PC-3 (cell line): ENCODE measurements around the gene YIPF4. TPM values are rescaled to one million over a fixed set of nuclear protein-coding genes. Genes with fewer than 3 reads are reported as not detected.
"Not testable (repeated sequence)": the region's sequence is repeated elsewhere in the genome, so short reads cannot be mapped to it uniquely, and the experiment has no call there.

Source experiments
- ATAC-seq: fragments of 200-7000 bp; cut with Tn5 transposase; 2 replicates; pipeline ENCODE4 v1.9.1; 2020; ENCODE audit warnings: mild to moderate bottlenecking, moderate library complexity
- BruUV-seq: library from RNA; stranded (reverse); fragments of 400-500 nt; replicated peaks from 2 replicates; lab custom pipeline; 2021; lab: Mats Ljungman, UMichigan
- CTCF ChIA-PET: fragments of 300-600 bp; sonication (Branson Sonifier 250); formaldehyde crosslinking; loops from one replicate; lab custom pipeline; 2022; ENCODE audit warnings: antibody characterized with exemption; lab: Charles Lee
- POLR2A ChIA-PET: fragments of 300-600 bp; sonication (Branson Sonifier 250); formaldehyde crosslinking; loops from one replicate; lab custom pipeline; 2022; ENCODE audit warnings: antibody characterized with exemption; ENCODE audit not compliant: unreplicated experiment; lab: Charles Lee
- DNase-seq: peaks from one replicate; pipeline ENCODE4 v3.0.0-alpha.2; 2015
- H2AFZ ChIP-seq: fragments of 300-600 bp; sonication (generic); 2 replicates; pipeline ENCODE4 v1.6.0; 2016; ENCODE audit warnings: antibody characterized with exemption, low read length
- H3F3A ChIP-seq: fragments of 300-600 bp; sonication (generic); one replicate; pipeline ENCODE4 v1.6.0; 2017; ENCODE audit warnings: antibody characterized with exemption, low read length, control low read depth, mild to moderate bottlenecking; ENCODE audit not compliant: unreplicated experiment
- H3K27ac ChIP-seq: fragments of 300-600 bp; sonication (generic); 2 replicates; pipeline ENCODE4 v1.5.1; 2016; ENCODE audit warnings: mild to moderate bottlenecking, low read length
- H3K27me3 ChIP-seq: fragments of 300-600 bp; sonication (generic); 2 replicates; pipeline ENCODE4 v1.6.1; 2016; ENCODE audit warnings: low read length, mixed read lengths
- H3K36me3 ChIP-seq: fragments of 300-600 bp; sonication (generic); 2 replicates; pipeline ENCODE4 v1.6.1; 2016; ENCODE audit warnings: low read depth, mixed run types, low read length, mixed read lengths
- H3K4me1 ChIP-seq: fragments of 300-600 bp; sonication (generic); 2 replicates; pipeline ENCODE4 v1.5.1; 2016; ENCODE audit warnings: low read length; ENCODE audit not compliant: insufficient read depth
- H3K4me2 ChIP-seq: fragments of 300-600 bp; sonication (generic); 2 replicates; pipeline ENCODE4 v1.6.0; 2016; ENCODE audit warnings: low read length
- H3K4me3 ChIP-seq: fragments of 300-600 bp; sonication (generic); 2 replicates; pipeline ENCODE4 v1.5.1; 2016; ENCODE audit warnings: mild to moderate bottlenecking, low read length, mixed read lengths
- H3K79me2 ChIP-seq: fragments of 300-600 bp; sonication (generic); 2 replicates; pipeline ENCODE4 v1.6.1; 2017; ENCODE audit warnings: low read length, mixed read lengths
- H3K9ac ChIP-seq: fragments of 300-600 bp; sonication (generic); 2 replicates; pipeline ENCODE4 v1.6.0; 2016; ENCODE audit warnings: mild to moderate bottlenecking, low read length
- H3K9me2 ChIP-seq: fragments of 300-600 bp; sonication (generic); replicated peaks from 2 replicates; pipeline ENCODE4 v1.6.1; 2016; ENCODE audit warnings: mixed run types, low read length, mixed read lengths
- H3K9me3 ChIP-seq: fragments of 300-600 bp; sonication (generic); 2 replicates; pipeline ENCODE4 v1.6.1; 2016; ENCODE audit warnings: low read length, mixed read lengths
- H4K20me1 ChIP-seq: fragments of 300-600 bp; sonication (generic); 2 replicates; pipeline ENCODE4 v1.6.1; 2016; ENCODE audit warnings: low read length, mixed read lengths
- EZH2 ChIP-seq: fragments of 300-600 bp; sonication (generic); IDR thresholded peaks from one replicate; pipeline ENCODE4 v1.6.1; 2017; ENCODE audit warnings: antibody characterized with exemption, mild to moderate bottlenecking, low read length; ENCODE audit not compliant: unreplicated experiment
- EZH2phosphoT487 ChIP-seq: fragments of 300-600 bp; sonication (generic); IDR thresholded peaks from 2 replicates; pipeline ENCODE4 v1.6.1; 2018; ENCODE audit warnings: mild to moderate bottlenecking, antibody characterized with exemption, low read length, borderline replicate concordance
- intact Hi-C: fragments of 100-400 bp; cut with micrococcal nuclease; formaldehyde crosslinking; loops from 2 replicates; pipeline ENCODE4 v1.9.0; 2023
- total RNA-seq: library from RNA; depleted of rRNA; stranded (reverse); fragments of >200 nt; gene quantifications from 2 replicates; pipeline ENCODE4 v1.2.3, GENCODE V29; 2014
- TF ChIP-seq, protein P1 (sequence below): fragments of 300-600 bp; sonication (generic); conservative IDR thresholded peaks from 2 replicates; pipeline ENCODE4 v1.5.1; 2017; ENCODE audit warnings: antibody characterized with exemption, low read depth, mild to moderate bottlenecking, low read length

Gene YIPF4
- total RNA-seq, 1 experiment from 2014 or later = 13.1 TPM

DNA sequence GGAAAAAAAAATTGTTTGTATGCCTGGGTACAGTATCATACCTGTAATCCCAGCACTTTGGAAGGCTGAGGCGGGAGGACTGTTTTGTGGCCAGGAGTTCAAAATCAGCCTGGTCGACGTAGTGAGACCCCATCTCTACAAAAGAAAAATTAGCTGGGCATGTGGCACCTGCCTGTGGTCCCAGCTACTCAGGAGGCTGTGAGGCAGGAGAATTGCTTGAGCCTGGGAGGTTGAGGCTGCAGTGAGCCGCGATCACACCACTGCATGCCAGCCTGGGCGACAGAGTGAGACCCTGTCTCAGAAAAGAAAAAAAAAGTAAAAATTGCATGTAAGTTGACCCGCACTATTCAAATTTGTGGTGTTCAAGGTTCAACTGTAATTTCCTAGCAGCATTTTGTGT, 32.9 kb downstream of the YIPF4 start:
- no TSS peak for BruUV-seq
- CTCF ChIA-PET = no interaction called here

DNA sequence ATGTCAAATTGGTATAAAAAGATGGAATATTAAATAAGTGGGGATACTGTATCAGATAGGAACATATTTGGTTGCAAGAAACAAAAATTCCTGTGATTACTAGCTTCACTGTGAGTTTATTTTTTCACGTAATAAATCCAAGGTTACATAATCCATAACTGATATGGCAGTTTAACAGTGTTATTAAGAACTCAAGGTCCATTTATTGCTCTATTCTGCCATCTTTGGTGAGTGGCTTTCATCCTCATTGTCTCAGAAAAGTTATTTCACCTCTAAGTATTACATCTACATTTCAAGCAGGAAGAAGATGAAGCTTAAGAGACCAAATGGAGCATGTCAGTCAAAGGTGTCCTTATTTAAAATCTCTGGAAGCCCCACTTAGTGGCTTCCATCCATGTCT, 37.2 kb downstream of the YIPF4 start:
- Histone ChIP-seq H3F3A (no peaks in the 10 kb centered on the region), H3K9me2 (no peaks in the 10 kb centered on the region), H3K79me2 (no peaks in the 10 kb centered on the region), H3K36me3 (no peaks in the 10 kb centered on the region), H2AFZ (no peak overlapping the region), H3K27me3 (no peaks in the 10 kb centered on the region), H3K9ac (no peak overlapping the region), H3K4me3 (no peak overlapping the region), H3K27ac (no peak overlapping the region), H3K4me1 (no peaks in the 10 kb centered on the region), H4K20me1 (no peaks in the 10 kb centered on the region), H3K9me3 (no peaks in the 10 kb centered on the region), H3K4me2 (no peak overlapping the region)
- ChIA-PET CTCF (no interaction called here), POLR2A (no interaction called here)
- BruUV-seq = no TSS peak
- ATAC-seq = no peak
- no peak for DNase-seq
- TF ChIP-seq, protein P1, sequence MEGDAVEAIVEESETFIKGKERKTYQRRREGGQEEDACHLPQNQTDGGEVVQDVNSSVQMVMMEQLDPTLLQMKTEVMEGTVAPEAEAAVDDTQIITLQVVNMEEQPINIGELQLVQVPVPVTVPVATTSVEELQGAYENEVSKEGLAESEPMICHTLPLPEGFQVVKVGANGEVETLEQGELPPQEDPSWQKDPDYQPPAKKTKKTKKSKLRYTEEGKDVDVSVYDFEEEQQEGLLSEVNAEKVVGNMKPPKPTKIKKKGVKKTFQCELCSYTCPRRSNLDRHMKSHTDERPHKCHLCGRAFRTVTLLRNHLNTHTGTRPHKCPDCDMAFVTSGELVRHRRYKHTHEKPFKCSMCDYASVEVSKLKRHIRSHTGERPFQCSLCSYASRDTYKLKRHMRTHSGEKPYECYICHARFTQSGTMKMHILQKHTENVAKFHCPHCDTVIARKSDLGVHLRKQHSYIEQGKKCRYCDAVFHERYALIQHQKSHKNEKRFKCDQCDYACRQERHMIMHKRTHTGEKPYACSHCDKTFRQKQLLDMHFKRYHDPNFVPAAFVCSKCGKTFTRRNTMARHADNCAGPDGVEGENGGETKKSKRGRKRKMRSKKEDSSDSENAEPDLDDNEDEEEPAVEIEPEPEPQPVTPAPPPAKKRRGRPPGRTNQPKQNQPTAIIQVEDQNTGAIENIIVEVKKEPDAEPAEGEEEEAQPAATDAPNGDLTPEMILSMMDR = no peak
- TF ChIP-seq EZH2 = no peak
- no peak for TF ChIP-seq EZH2phosphoT487
- intact Hi-C loops = no loop called here

More for the DNA sequence above, 32.9 kb downstream of the YIPF4 start:
- Histone ChIP-seq H3K79me2 (no peaks in the 10 kb centered on the region), H3K27me3 (no peaks in the 10 kb centered on the region), H4K20me1 (no peaks in the 10 kb centered on the region), H3F3A (no peaks in the 10 kb centered on the region), H3K9me2 (no peaks in the 10 kb centered on the region), H3K9ac (no peak overlapping the region), H3K9me3 (no peaks in the 10 kb centered on the region), H3K4me1 (no peaks in the 10 kb centered on the region), H3K36me3 (no peaks in the 10 kb centered on the region; the same call in 1 of the 2 replicates), H3K27ac (no peak overlapping the region), H3K4me3 (no peak overlapping the region), H3K4me2 (no peak overlapping the region), H2AFZ (no peak overlapping the region)
- intact Hi-C loops = no loop called here
- TF ChIP-seq EZH2 = no peak
- TF ChIP-seq, protein P1 = no peak
- TF ChIP-seq EZH2phosphoT487 = no peak
- POLR2A ChIA-PET = interaction anchor here (0.6 kb wide), 1 partner anchor 32 kb away, joined by 3 read pairs; no protein-coding TSS in a partner anchor
- ATAC-seq (no peak), DNase-seq (no peak)

DNA sequence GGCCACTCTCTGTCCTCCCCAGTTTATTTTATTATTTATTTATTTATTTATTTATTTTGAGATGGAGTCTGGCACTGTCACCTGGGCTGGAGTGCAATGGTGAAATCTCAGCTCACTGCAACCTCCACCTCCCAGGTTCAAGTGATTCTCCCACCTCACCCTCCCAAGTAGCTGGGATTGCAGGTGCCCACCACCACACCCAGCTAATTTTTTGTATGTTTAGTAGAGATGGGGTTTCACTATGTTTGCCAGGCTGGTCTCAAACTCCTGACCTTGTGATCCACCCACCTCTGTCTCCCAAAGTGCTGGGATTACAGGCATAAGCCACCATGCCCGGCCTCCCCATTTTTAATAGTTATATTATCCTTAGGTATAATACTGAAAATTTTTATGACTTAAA, 51.0 kb downstream of the YIPF4 start:
- H3K4me3 ChIP-seq, H4K20me1 ChIP-seq, H3K9ac ChIP-seq, ATAC-seq, H3K27me3 ChIP-seq, BruUV-seq, H3K27ac ChIP-seq, H3K4me1 ChIP-seq, H3K9me2 ChIP-seq, H3K79me2 ChIP-seq, H3K9me3 ChIP-seq, intact Hi-C loops, CTCF ChIA-PET, DNase-seq, H3K36me3 ChIP-seq, H3K4me2 ChIP-seq, H2AFZ ChIP-seq, H3F3A ChIP-seq: not testable (repeated sequence)
- POLR2A ChIA-PET = interaction anchor here (0.6 kb wide), 1 partner anchor 39 kb away, joined by 3 read pairs; no protein-coding TSS in a partner anchor

- H3K4me3 ChIP-seq, H2AFZ ChIP-seq, intact Hi-C loops, H3K9me2 ChIP-seq, H4K20me1 ChIP-seq, H3K27ac ChIP-seq, H3K79me2 ChIP-seq, CTCF ChIA-PET, H3K27me3 ChIP-seq, H3K9ac ChIP-seq, H3K4me2 ChIP-seq, H3F3A ChIP-seq, H3K4me1 ChIP-seq, H3K9me3 ChIP-seq, BruUV-seq, H3K36me3 ChIP-seq: not testable (repeated sequence)
- POLR2A ChIA-PET = interaction anchor here (0.6 to 0.7 kb wide), 2 partner anchors 40 to 402 kb away, joined by 3 to 4 read pairs; no protein-coding TSS in a partner anchor
- peak; percentile 5 for DNase-seq
- peak; percentile 85 for ATAC-seq
These were observed 51.7 kb downstream of the YIPF4 start for GRCh38 chr2:32329180-32329980.
